ENCODE data around the gene MPPED2.

GRCh38 chr11:30481330-30481729 lies 104.8 kb downstream of the MPPED2 start:
- TF ChIP-seq POLR2A (IDR thresholded peaks at IDR 0.05), result no peak
- no peak for TF ChIP-seq CTCF (IDR thresholded peaks at IDR 0.05)
